HepG2 (cell line): ENCODE results near the gene SNUPN. TPM values are rescaled to one million over a fixed set of nuclear protein-coding genes. Genes with fewer than 3 reads are reported as not detected.

ENCODE experiments used
- AFF4 ChIP-seq: sonication (generic); formaldehyde crosslinking; IDR thresholded peaks from 2 replicates; pipeline ENCODE4 v1.4.0; 2020; ENCODE audit warnings: missing genetic modification reagents
- EED ChIP-seq: sonication (generic); formaldehyde crosslinking; IDR thresholded peaks from 2 replicates; pipeline ENCODE4 v1.5.0; 2020; ENCODE audit warnings: mild to moderate bottlenecking, missing genetic modification reagents
- ELF3 ChIP-seq: IDR thresholded peaks from 2 replicates; pipeline ENCODE4 v1.6.1; 2016; ENCODE audit warnings: missing genetic modification reagents, missing compliant biosample characterization
- ELK4 ChIP-seq: sonication (generic); formaldehyde crosslinking; IDR thresholded peaks from 2 replicates; pipeline ENCODE4 v1.9.0; 2021; ENCODE audit warnings: missing genetic modification reagents, borderline replicate concordance
- MZF1 ChIP-seq: sonication (generic); formaldehyde crosslinking; IDR thresholded peaks from 2 replicates; pipeline ENCODE4 v1.8.1; 2023; ENCODE audit warnings: mild to moderate bottlenecking, missing genetic modification reagents, borderline replicate concordance
- NPAS2 ChIP-seq: sonication (generic); formaldehyde crosslinking; IDR thresholded peaks from 2 replicates; pipeline ENCODE4 v1.8.0; 2022; ENCODE audit warnings: mild to moderate bottlenecking, missing genetic modification reagents, borderline replicate concordance
- NRL ChIP-seq: sonication (generic); formaldehyde crosslinking; IDR thresholded peaks from 2 replicates; pipeline ENCODE4 v1.5.0; 2020; ENCODE audit warnings: missing genetic modification reagents, mild to moderate bottlenecking, moderate library complexity, borderline replicate concordance
- POLR2A ChIP-seq, 2 experiments: IDR thresholded peaks; 2 replicates each; pipeline ENCODE4 v1.6.1; 2011; ENCODE audit warnings: low read depth in 2 of 2, low read length in 2 of 2, mild to moderate bottlenecking in 1 of 2, moderate library complexity in 1 of 2; ENCODE audit not compliant: insufficient read depth in 1 of 2
- RFX1 ChIP-seq: fragments of 450-650 bp; IDR thresholded peaks from 2 replicates; pipeline ENCODE4 v1.6.1; 2017
- SAFB2 ChIP-seq: sonication (generic); formaldehyde crosslinking; IDR thresholded peaks from 2 replicates; pipeline ENCODE4 v1.5.1; 2020; ENCODE audit warnings: missing genetic modification reagents, low read depth, mild to moderate bottlenecking, borderline replicate concordance
- SNRNP70 ChIP-seq: fragments of 200-400 bp; formaldehyde crosslinking; IDR thresholded peaks from 2 replicates; pipeline ENCODE4 v1.6.1; 2017; ENCODE audit warnings: mild to moderate bottlenecking, low read depth, low read length, moderate library complexity
- SP1 ChIP-seq, 2 experiments: fragments of 450-650 bp in 1 of 2; sonication (generic) in 1 of 2; formaldehyde crosslinking in 1 of 2; IDR thresholded peaks; 2 replicates each; pipeline versions ENCODE4 v1.4.0 to v1.6.1; 2016 to 2020; ENCODE audit warnings: missing genetic modification reagents in 1 of 2
- SP140L ChIP-seq: sonication (generic); formaldehyde crosslinking; IDR thresholded peaks from 2 replicates; pipeline ENCODE4 v1.4.0; 2020; ENCODE audit warnings: missing genetic modification reagents, borderline replicate concordance
- SSRP1 ChIP-seq: IDR thresholded peaks from 2 replicates; pipeline ENCODE4 v1.6.1; 2016; ENCODE audit warnings: control low read depth
- SUZ12 ChIP-seq: fragments of 150-350 bp; IDR thresholded peaks from 2 replicates; pipeline ENCODE4 v1.6.1; 2014; ENCODE audit warnings: low read depth, low read length
- TBP ChIP-seq: sonication (generic); formaldehyde crosslinking; IDR thresholded peaks from 2 replicates; pipeline ENCODE4 v1.5.0; 2020; ENCODE audit warnings: missing genetic modification reagents
- THYN1 ChIP-seq: sonication (generic); formaldehyde crosslinking; IDR thresholded peaks from 2 replicates; pipeline ENCODE4 v1.8.1; 2023; ENCODE audit warnings: low read depth, mild to moderate bottlenecking, moderate library complexity, missing genetic modification reagents, borderline replicate concordance
- ZBED4 ChIP-seq: sonication (generic); formaldehyde crosslinking; IDR thresholded peaks from 2 replicates; pipeline ENCODE4 v1.4.0; 2020; ENCODE audit warnings: missing genetic modification reagents, borderline replicate concordance
- ZBTB21 ChIP-seq: sonication (generic); formaldehyde crosslinking; IDR thresholded peaks from 2 replicates; pipeline ENCODE4 v1.4.0; 2020; ENCODE audit warnings: missing genetic modification reagents
- ZNF350 ChIP-seq: sonication (generic); formaldehyde crosslinking; IDR thresholded peaks from 2 replicates; pipeline ENCODE4 v1.4.0; 2020; ENCODE audit warnings: mild to moderate bottlenecking, low read depth, missing genetic modification reagents, borderline replicate concordance
- ZNF557 ChIP-seq: sonication (generic); formaldehyde crosslinking; IDR thresholded peaks from 2 replicates; pipeline ENCODE4 v1.4.0; 2020; ENCODE audit warnings: missing genetic modification reagents
- ZNF7 ChIP-seq: IDR thresholded peaks from 2 replicates; pipeline ENCODE4 v1.6.1; 2016; ENCODE audit warnings: missing biosample characterization, missing genetic modification reagents
- polyA plus RNA-seq, 8 experiments: library from polyadenylated mRNA; depleted of rRNA in 3 of 8; stranded (reverse) in 7 of 8; unstranded in 1 of 8; fragments of >200 nt; fragmentation: Illumina TruSeq in 4 of 8; extraction: Trizol in 4 of 8; gene quantifications; 2 replicates each; pipeline versions ENCODE4 v1.2.1 to v1.2.3, GENCODE V29; 2011 to 2016; ENCODE audit warnings: low read depth in 4 of 8, missing spikeins in 1 of 8, mixed read lengths in 1 of 8; ENCODE audit not compliant: insufficient read depth in 1 of 8
- total RNA-seq, 5 experiments: library from RNA; depleted of rRNA; stranded (reverse); fragments of >200 nt; fragmentation: Illumina TruSeq; extraction: Trizol; gene quantifications; 2 replicates each; pipeline ENCODE4 v1.2.3, GENCODE V29; 2016; ENCODE audit warnings: low read depth in 1 of 5

Gene SNUPN
- total and polyA plus RNA-seq, 2 of the 13 experiments (the other 11 are each of a cell fraction or from before 2014, with no cell fraction given), result 9.0 to 16.4 TPM

GRCh38 chr15:75639709-75640482, 14.4 kb upstream of the SNUPN start, which contains the start of gene IMP3 (continued):
- TF ChIP-seq ZBED4 (CRISPR knock-in tag) (no peak; the same call in 1 of the 2 replicates), EED (CRISPR knock-in tag) (0 out of 2 replicates have a peak, but pooled peaks have one; percentile 56), SUZ12 (no peak), ZBTB21 (no peak), SP1 (IDR thresholded peaks at IDR 0.05) (peak; percentile 39; the same call in 1 of the 2 replicates), SP1 (CRISPR knock-in tag; IDR thresholded peaks at IDR 0.05) (peak; percentile 67), ELF3 (peak; percentile 78), SNRNP70 (no peak), TBP (no peak), POLR2A (IDR thresholded peaks at IDR 0.05; ENCODE audit: insufficient read depth in 1 of 2, low read depth in 2 of 2, low read length in 2 of 2) (peak in 1 of 2 experiments; percentile 99; a peak in 2 of 4 replicates), SSRP1 (CRISPR knock-in tag) (no peak), ZNF350 (CRISPR knock-in tag) (peak; percentile 79), SAFB2 (CRISPR knock-in tag) (no peak; the same call in 1 of the 2 replicates), SP140L (no peak), AFF4 (CRISPR knock-in tag) (peak; percentile 77; the same call in 1 of the 2 replicates), NRL (CRISPR knock-in tag) (peak; percentile 96), ELK4 (peak; percentile 29; the same call in 1 of the 2 replicates), MZF1 (0 out of 2 replicates have a peak, but pooled peaks have one; percentile 45), ZNF7 (peak; percentile 46), ZNF557 (CRISPR knock-in tag) (peak; percentile 77), RFX1 (no peak), NPAS2 (no peak), THYN1 (CRISPR knock-in tag) (peak; percentile 75; the same call in 1 of the 2 replicates)
